Peyer's patch (tissue), 4 donors: ENCODE data around the gene CCL19. TPM values are rescaled to one million over a fixed set of nuclear protein-coding genes. Genes with fewer than 3 reads are reported as not detected.

Source experiments
- DNase-seq, 3 donors: peaks; one replicate each; pipeline ENCODE4 v3.0.0-alpha.2; 2017 to 2019
- H3K27ac ChIP-seq, 4 donors: fragments of 200-600 bp; sonication (generic); one replicate each; pipeline ENCODE4 v1.5.1; 2016 to 2019
- H3K27me3 ChIP-seq, 2 donors: fragments of 200-600 bp; sonication (generic); one replicate each; pipeline ENCODE4 v1.5.1; 2019
- H3K36me3 ChIP-seq, 3 donors: fragments of 200-600 bp; sonication (generic); one replicate each; pipeline ENCODE4 v1.5.1; 2016 to 2019
- H3K4me1 ChIP-seq, 4 donors: fragments of 200-600 bp; sonication (generic); one replicate each; pipeline ENCODE4 v1.5.1; 2016 to 2019
- H3K4me3 ChIP-seq, 4 donors: fragments of 200-600 bp; sonication (generic); 1 replicate in 3 of 4; 2 replicates in 1 of 4; pipeline ENCODE4 v1.5.1; 2016 to 2019; ENCODE audit warnings: mild to moderate bottlenecking in 1 of 4
- H3K9me3 ChIP-seq, 4 donors: fragments of 200-600 bp; sonication (generic); one replicate each; pipeline ENCODE4 v1.5.1; 2016 to 2019; ENCODE audit warnings: mild to moderate bottlenecking in 1 of 4
- CTCF ChIP-seq, 6 experiments: fragments of 450-650 bp in 4 of 6; fragments of 200-600 bp in 2 of 6; sonication (generic) in 1 of 6; IDR thresholded peaks; one replicate each; pipeline ENCODE4 v1.5.1; 2017 to 2019; ENCODE audit warnings: antibody characterized with exemption in 6 of 6, mild to moderate bottlenecking in 3 of 6, moderate library complexity in 1 of 6
- POLR2A ChIP-seq, 2 donors: fragments of 450-650 bp; IDR thresholded peaks; one replicate each; pipeline ENCODE4 v1.5.1; 2017; ENCODE audit warnings: antibody characterized with exemption in 2 of 2, mild to moderate bottlenecking in 2 of 2, moderate library complexity in 2 of 2
- total RNA-seq, 4 donors: library from RNA; depleted of rRNA; stranded (reverse); fragments of >200 nt; gene quantifications; one replicate each; pipeline ENCODE4 v1.1.0, GENCODE V29; 2016

CCL19 gene
- total RNA-seq, 4 donors from 2014 or later, result not detected

GRCh38 chr9:34715639-34716215 lies 24.7 kb upstream of the CCL19 start:
- Histone ChIP-seq H3K4me3 (no peak overlapping the region), H3K27me3 (no peaks in the 10 kb centered on the region), H3K4me1 (no peaks in the 10 kb centered on the region), H3K9me3 (no peaks in the 10 kb centered on the region), H3K36me3 (no peaks in the 10 kb centered on the region), H3K27ac (no peak overlapping the region)
- TF ChIP-seq POLR2A (IDR thresholded peaks at IDR 0.05) (no peak), CTCF (IDR thresholded peaks at IDR 0.05) (no peak)
- no peak for DNase-seq

GRCh38 chr9:34714007-34714406 lies 22.9 kb upstream of the CCL19 start:
- H3K9me3 ChIP-seq, result no peaks in the 10 kb centered on the region
- no peak for DNase-seq
- no peaks in the 10 kb centered on the region for H3K4me1 ChIP-seq
- no peak overlapping the region for H3K4me3 ChIP-seq
- H3K27me3 ChIP-seq, result no peaks in the 10 kb centered on the region
- TF ChIP-seq POLR2A (IDR thresholded peaks at IDR 0.05), result no peak
- TF ChIP-seq CTCF (IDR thresholded peaks at IDR 0.05), result no peak
- no peaks in the 10 kb centered on the region for H3K36me3 ChIP-seq
- H3K27ac ChIP-seq, result no peak overlapping the region

GRCh38 chr9:34712140-34712539 lies 21.1 kb upstream of the CCL19 start:
- Histone ChIP-seq H3K4me1 (no peaks in the 10 kb centered on the region), H3K4me3 (no peak overlapping the region), H3K9me3 (no peaks in the 10 kb centered on the region), H3K27ac (no peak overlapping the region), H3K27me3 (no peaks in the 10 kb centered on the region), H3K36me3 (no peaks in the 10 kb centered on the region)
- DNase-seq, result no peak
- no peak for TF ChIP-seq CTCF (IDR thresholded peaks at IDR 0.05)
- no peak for TF ChIP-seq POLR2A (IDR thresholded peaks at IDR 0.05)

GRCh38 chr9:34710023-34710422 lies 18.9 kb upstream of the CCL19 start, which contains the start of gene CCL21:
Gene CCL21, minus strand, starts transcription at chr9:34710136. Its CDS starts 70 bp downstream, at chr9:34710066.
- TF ChIP-seq POLR2A (IDR thresholded peaks at IDR 0.05) (no peak), CTCF (IDR thresholded peaks at IDR 0.05) (no peak)
- H3K4me1 ChIP-seq, result no peaks in the 10 kb centered on the region
- H3K27me3 ChIP-seq, result no peaks in the 10 kb centered on the region
- peak within 1 kb of the TSS in 1 of 4 donors; percentile 31 for H3K27ac ChIP-seq
- no peak within 1 kb of the TSS for H3K4me3 ChIP-seq
- no peaks in the 10 kb centered on the region for H3K36me3 ChIP-seq
- peak in 1 of 3 donors; percentile 20 for DNase-seq
- H3K9me3 ChIP-seq, result no peaks in the 10 kb centered on the region

GRCh38 chr9:34709196-34709978 lies 18.3 kb upstream of the CCL19 start:
- TF ChIP-seq POLR2A (IDR thresholded peaks at IDR 0.05) (no peak), CTCF (IDR thresholded peaks at IDR 0.05) (no peak)
- H3K4me1 ChIP-seq, result no peaks in the 10 kb centered on the region
- no peaks in the 10 kb centered on the region for H3K27me3 ChIP-seq
- no peak overlapping the region for H3K4me3 ChIP-seq
- DNase-seq, result no peak
- H3K27ac ChIP-seq, result peak overlapping the region in 1 of 4 donors; percentile 31
- no peaks in the 10 kb centered on the region for H3K9me3 ChIP-seq
- no peaks in the 10 kb centered on the region for H3K36me3 ChIP-seq
